ENCODE measurements around the gene SPON1. TPM values are rescaled to one million over a fixed set of nuclear protein-coding genes. Genes with fewer than 3 reads are reported as not detected.

SPON1 gene
- total and polyA plus RNA-seq, 2 of the 8 experiments (the other 6 are each of a cell fraction or from before 2014, with no cell fraction given), result 1.5 to 5.4 TPM

DNA sequence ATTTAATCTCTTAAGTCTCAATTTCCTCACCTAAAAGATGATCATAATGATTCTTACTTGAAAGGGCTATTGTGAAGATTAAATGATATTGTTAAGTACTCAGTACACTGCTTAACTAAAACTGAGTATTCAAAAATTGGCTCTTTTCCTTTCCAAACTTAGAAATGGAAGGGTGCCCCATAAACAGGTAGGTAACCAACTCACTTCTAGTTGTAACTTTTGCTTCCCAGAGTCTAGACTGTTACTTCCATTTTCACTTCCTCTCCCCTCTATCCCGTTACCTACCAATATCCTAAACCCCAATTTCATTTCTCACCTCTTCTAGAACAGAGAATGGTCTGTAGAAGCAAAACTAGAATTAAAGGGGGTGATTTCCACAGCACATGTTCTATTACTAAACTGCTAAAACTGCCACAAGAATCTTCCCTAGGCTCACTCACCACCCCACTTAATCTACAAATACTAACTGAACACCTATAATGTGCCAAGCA, 346.4 kb downstream of the SPON1 start:
- Histone ChIP-seq H3K4me3 (ENCODE audit: extremely low read depth in 1 of 4, insufficient read depth in 2 of 4, low read depth in 3 of 4, low read length in 4 of 4) (no peak overlapping the region), H2BK12ac (ENCODE audit: low read depth, low read length) (no peak overlapping the region), H3K4ac (replicated peaks; ENCODE audit: insufficient read length, low read depth, low read length) (no peak overlapping the region), H3K9ac (replicated peaks in 1 of 4; ENCODE audit: extremely low read depth in 1 of 4, low read depth in 3 of 4, low read length in 3 of 4) (no peak overlapping the region), H3K27me3 (replicated peaks in 1 of 4; ENCODE audit: control insufficient read depth in 3 of 4, extremely low read depth in 1 of 4, insufficient read depth in 3 of 4, low read length in 3 of 4) (no peaks in the 10 kb centered on the region), H3K56ac (replicated peaks; ENCODE audit: insufficient read length, low read depth, low read length) (no peak overlapping the region), H2AK5ac (ENCODE audit: low read depth, low read length) (no peak overlapping the region), H3K14ac (ENCODE audit: insufficient read length) (no peak overlapping the region), H3K4me2 (ENCODE audit: insufficient read depth in 1 of 2, low read depth in 2 of 2, low read length in 2 of 2) (0 out of 4 replicates have a peak overlapping the region, but pooled peaks of 1 of the 2 experiments have one; percentile 14), H3K9me3 (ENCODE audit: insufficient read depth in 2 of 2, low read depth in 1 of 2, low read length in 1 of 2) (no peaks in the 10 kb centered on the region), H2BK120ac (replicated peaks; ENCODE audit: low read depth, low read length) (no peak overlapping the region), H4K91ac (replicated peaks; ENCODE audit: insufficient read length, low read length) (no peak overlapping the region), H3K23ac (ENCODE audit: insufficient read length) (no peak overlapping the region), H4K5ac (ENCODE audit: insufficient read length, low read depth, low read length) (no peak overlapping the region), H2BK15ac (ENCODE audit: low read length) (no peak overlapping the region), H2BK5ac (ENCODE audit: low read depth, low read length) (0 out of 2 replicates have a peak overlapping the region, but pooled peaks have one; percentile 67), H4K20me1 (replicated peaks in 1 of 2; ENCODE audit: control insufficient read depth in 1 of 2, insufficient read depth in 2 of 2, low read length in 2 of 2) (peaks cover 18 to 19% of the 10 kb centered on the region in 2 experiments), H3K23me2 (ENCODE audit: low read depth, low read length) (no peaks in the 10 kb centered on the region), H3K4me1 (replicated peaks in 1 of 4; ENCODE audit: control insufficient read depth in 3 of 4, insufficient read depth in 4 of 4, low read length in 3 of 4) (peaks cover 2 to 21% (median 8%) of the 10 kb centered on the region in 4 experiments), H3K79me1 (ENCODE audit: low read depth, low read length) (peaks cover 9% of the 10 kb centered on the region; the same call in 1 of the 2 replicates), H2AFZ (ENCODE audit: low read length) (no peak overlapping the region), H3K27ac (ENCODE audit: low read depth, low read length) (no peak overlapping the region; the same call in 1 of the 2 replicates), H4K8ac (ENCODE audit: extremely low read depth, insufficient read depth, low read length) (no peak overlapping the region), H3K36me3 (ENCODE audit: control insufficient read depth in 2 of 4, insufficient read depth in 4 of 4, low read length in 3 of 4) (no peaks in the 10 kb centered on the region), H3K18ac (ENCODE audit: extremely low read depth, low read length) (no peak overlapping the region), H2BK20ac (ENCODE audit: low read length) (no peak overlapping the region), H3K79me2 (ENCODE audit: control insufficient read depth in 1 of 2, insufficient read depth in 2 of 2, low read length in 2 of 2) (peaks cover 34 to 99% of the 10 kb centered on the region in 2 experiments)
- WGBS, 2 experiments (ENCODE audit: extremely low coverage in 1 of 2, insufficient coverage in 1 of 2, insufficient read length in 1 of 2, insufficient replicate concordance in 2 of 2, low coverage in 1 of 2, low lambda C conversion rate in 2 of 2, missing lambda C conversion rate in 1 of 2), result 67 to 100% methylated on average over 1 of the region's 1 CpG
- ChIA-PET POLR2A (ENCODE audit: partially characterized antibody) (interaction anchor here (1.0 to 2.4 kb wide), 7 partner anchors 10 to 95 kb away, joined by 3 to 9 read pairs (median 3); no protein-coding TSS in a partner anchor), CTCF (ENCODE audit: partially characterized antibody) (interaction anchor here (0.7 to 17.5 kb wide), 40 partner anchors 7 to 186 kb away, joined by 3 to 312 read pairs (median 5); partner anchors contain the start of gene RRAS2)
- no peak for DNase-seq (ENCODE audit: low read depth in 1 of 2, low spot score in 2 of 2)
- no peak for FAIRE-seq
- TF ChIP-seq KDM5A (IDR thresholded peaks at IDR 0.05; ENCODE audit: low read length), result no peak
- TF ChIP-seq, protein P1, sequence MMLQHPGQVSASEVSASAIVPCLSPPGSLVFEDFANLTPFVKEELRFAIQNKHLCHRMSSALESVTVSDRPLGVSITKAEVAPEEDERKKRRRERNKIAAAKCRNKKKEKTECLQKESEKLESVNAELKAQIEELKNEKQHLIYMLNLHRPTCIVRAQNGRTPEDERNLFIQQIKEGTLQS (IDR thresholded peaks at IDR 0.05; ENCODE audit: insufficient read depth, low read depth, low read length), result no peak
- no peak for TF ChIP-seq KDM1A (IDR thresholded peaks at IDR 0.05; ENCODE audit: borderline replicate concordance, low read length)
- TF ChIP-seq, protein P2, sequence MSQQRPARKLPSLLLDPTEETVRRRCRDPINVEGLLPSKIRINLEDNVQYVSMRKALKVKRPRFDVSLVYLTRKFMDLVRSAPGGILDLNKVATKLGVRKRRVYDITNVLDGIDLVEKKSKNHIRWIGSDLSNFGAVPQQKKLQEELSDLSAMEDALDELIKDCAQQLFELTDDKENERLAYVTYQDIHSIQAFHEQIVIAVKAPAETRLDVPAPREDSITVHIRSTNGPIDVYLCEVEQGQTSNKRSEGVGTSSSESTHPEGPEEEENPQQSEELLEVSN (IDR thresholded peaks at IDR 0.05), result no peak
- TF ChIP-seq HDAC2 (IDR thresholded peaks at IDR 0.05; ENCODE audit: borderline replicate concordance in 1 of 2, low read depth in 2 of 2, low read length in 2 of 2), result no peak
- no peak for TF ChIP-seq TEAD4 (IDR thresholded peaks at IDR 0.05; ENCODE audit: low read depth, low read length)
- no peak for TF ChIP-seq NANOG (IDR thresholded peaks at IDR 0.05; ENCODE audit: insufficient read depth, low read depth, low read length, poor library complexity, severe bottlenecking)
- TF ChIP-seq FOSL1 (IDR thresholded peaks at IDR 0.05; ENCODE audit: insufficient read depth, low read depth, low read length), result no peak
- TF ChIP-seq EP300 (IDR thresholded peaks at IDR 0.05; ENCODE audit: borderline replicate concordance in 1 of 2, low read depth in 2 of 2, low read length in 2 of 2), result no peak
- TF ChIP-seq GABPA (IDR thresholded peaks at IDR 0.05; ENCODE audit: borderline replicate concordance, insufficient read depth, low read length), result no peak
- no peak for TF ChIP-seq SIX5 (IDR thresholded peaks at IDR 0.05; ENCODE audit: low read depth, low read length)
